ENCODE data around the gene UNK.

DNA sequence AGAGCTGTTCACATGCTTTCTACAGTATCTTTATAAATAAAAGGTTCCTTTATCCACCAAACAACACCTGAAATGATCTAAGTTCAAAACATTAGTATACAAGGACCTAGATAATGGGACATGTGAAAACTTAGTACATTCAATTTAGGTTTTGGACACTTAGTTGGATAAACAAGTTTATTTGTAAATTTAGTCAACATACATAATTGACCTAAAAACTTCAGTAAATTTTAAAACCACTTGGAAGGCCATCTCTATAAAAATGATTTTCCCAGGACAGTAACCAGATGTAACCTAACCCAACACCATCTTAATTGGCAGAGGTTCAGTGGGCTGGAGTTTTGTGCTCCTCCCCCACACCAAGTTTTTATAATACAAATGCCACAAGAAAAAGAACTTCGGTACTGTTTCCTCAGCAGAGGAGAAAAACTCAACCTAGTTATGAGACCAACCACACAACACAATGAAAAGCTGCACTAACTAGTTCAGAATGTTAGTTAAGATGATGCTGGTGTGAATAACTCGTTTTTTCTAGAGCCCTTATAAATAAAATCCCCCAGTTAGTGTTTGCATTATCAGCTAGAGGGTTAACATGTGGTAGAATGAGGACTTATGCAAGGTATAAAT is 7.2 kb upstream of the UNK start:
- TF ChIP-seq, protein P1, sequence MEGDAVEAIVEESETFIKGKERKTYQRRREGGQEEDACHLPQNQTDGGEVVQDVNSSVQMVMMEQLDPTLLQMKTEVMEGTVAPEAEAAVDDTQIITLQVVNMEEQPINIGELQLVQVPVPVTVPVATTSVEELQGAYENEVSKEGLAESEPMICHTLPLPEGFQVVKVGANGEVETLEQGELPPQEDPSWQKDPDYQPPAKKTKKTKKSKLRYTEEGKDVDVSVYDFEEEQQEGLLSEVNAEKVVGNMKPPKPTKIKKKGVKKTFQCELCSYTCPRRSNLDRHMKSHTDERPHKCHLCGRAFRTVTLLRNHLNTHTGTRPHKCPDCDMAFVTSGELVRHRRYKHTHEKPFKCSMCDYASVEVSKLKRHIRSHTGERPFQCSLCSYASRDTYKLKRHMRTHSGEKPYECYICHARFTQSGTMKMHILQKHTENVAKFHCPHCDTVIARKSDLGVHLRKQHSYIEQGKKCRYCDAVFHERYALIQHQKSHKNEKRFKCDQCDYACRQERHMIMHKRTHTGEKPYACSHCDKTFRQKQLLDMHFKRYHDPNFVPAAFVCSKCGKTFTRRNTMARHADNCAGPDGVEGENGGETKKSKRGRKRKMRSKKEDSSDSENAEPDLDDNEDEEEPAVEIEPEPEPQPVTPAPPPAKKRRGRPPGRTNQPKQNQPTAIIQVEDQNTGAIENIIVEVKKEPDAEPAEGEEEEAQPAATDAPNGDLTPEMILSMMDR (IDR thresholded peaks at IDR 0.05) = no peak
- TF ChIP-seq POLR2A (IDR thresholded peaks at IDR 0.05) = no peak
